ENCODE data around the gene ARPC5L. TPM values are rescaled to one million over a fixed set of nuclear protein-coding genes. Genes with fewer than 3 reads are reported as not detected.

ARPC5L gene
- total and polyA plus RNA-seq, 9 of the 15 experiments (the other 6 are each of a cell fraction or from before 2014, with no cell fraction given) = 25.4 to 113 (median 63.8) TPM

DNA sequence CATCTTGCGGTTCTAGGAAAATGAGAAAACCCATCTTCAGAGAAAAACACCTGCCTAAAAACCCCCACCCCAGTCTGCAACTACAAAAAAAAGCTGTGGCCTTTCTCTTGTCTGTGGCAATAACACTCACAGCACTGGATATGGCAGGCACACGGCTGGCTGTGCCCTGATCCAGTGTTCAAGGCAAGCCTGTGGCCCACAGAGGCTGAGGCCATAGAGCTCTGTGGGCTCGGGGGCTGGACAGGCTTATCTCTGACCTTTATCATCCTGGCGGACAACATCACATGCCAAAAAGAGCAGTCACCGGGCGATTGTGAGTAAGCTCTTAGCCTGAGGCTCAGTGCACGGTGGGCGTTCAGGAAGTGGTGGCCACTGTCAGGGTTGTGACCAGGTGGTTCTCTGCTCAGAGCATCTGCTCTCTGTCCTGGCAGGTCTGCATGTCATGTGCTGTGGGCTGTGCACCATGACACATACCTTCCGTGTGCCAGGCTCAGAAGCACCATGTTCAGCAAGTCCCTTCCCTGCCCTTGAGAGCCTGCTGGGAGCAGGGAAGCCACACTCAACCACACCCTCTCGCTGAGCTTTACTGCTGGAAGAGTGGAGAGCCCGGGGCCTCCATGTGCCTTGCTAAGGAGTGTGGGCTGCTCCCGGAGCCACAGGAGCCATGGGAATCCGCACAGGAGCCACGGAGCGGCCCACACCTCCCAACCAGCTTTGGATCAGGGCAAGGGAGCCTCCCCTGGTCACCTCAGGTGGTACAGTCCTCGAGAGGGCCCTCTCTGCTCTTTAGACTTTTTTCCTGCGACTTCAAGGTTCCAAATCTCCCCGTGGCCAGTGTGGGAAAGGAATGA is 43.3 kb upstream of the ARPC5L start (continued):
- TF ChIP-seq RBM14 (IDR thresholded peaks at IDR 0.05; ENCODE audit: borderline replicate concordance, insufficient read depth, low read depth, low read length) (no peak), HNRNPH1 (optimal IDR thresholded peaks at IDR 0.05; ENCODE audit: low read depth, low read length) (no peak), PHTF2 (CRISPR knock-in tag; IDR thresholded peaks at IDR 0.05) (no peak), DPF2 (IDR thresholded peaks at IDR 0.05) (peak; percentile 59), MAFF (IDR thresholded peaks at IDR 0.05; ENCODE audit: low read length) (no peak), MCM2 (IDR thresholded peaks at IDR 0.05; ENCODE audit: low read depth) (no peak), CREM (IDR thresholded peaks at IDR 0.05; ENCODE audit: low read depth) (peak; percentile 30; the same call in 1 of the 2 replicates), XRCC5 (IDR thresholded peaks at IDR 0.05; ENCODE audit: low read depth, low read length) (no peak), SOX6 (IDR thresholded peaks at IDR 0.05) (peak; percentile 33; the same call in 1 of the 2 replicates), ZFX (CRISPR knock-in tag; IDR thresholded peaks at IDR 0.05) (peak; percentile 26), CBFA2T3 (IDR thresholded peaks at IDR 0.05) (peak; percentile 18; the same call in 1 of the 2 replicates), SRSF9 (IDR thresholded peaks at IDR 0.05; ENCODE audit: borderline replicate concordance, low read depth, low read length) (no peak), GTF2F1 (IDR thresholded peaks at IDR 0.05; ENCODE audit: low read depth, low read length) (no peak), NR4A1 (CRISPR knock-in tag; IDR thresholded peaks at IDR 0.05) (no peak), NR4A1 (tag; IDR thresholded peaks at IDR 0.05) (peak; percentile 65; the same call in 1 of the 2 replicates), ZNF146 (CRISPR knock-in tag; IDR thresholded peaks at IDR 0.05; ENCODE audit: unreplicated experiment) (no peak), RAD21 (CRISPR knock-in tag; conservative IDR thresholded peaks at IDR 0.05 in 1 of 2, IDR thresholded peaks at IDR 0.05 in 1 of 2) (0 out of 4 replicates have a peak, but pooled peaks of 1 of the 2 experiments have one; percentile 9), PTTG1 (tag; IDR thresholded peaks at IDR 0.05; ENCODE audit: low read depth) (no peak), CTBP1 (IDR thresholded peaks at IDR 0.05; ENCODE audit: borderline replicate concordance) (peak; percentile 87; the same call in 1 of the 2 replicates), TSC22D4 (tag; IDR thresholded peaks at IDR 0.05) (no peak), ZNF507 (tag; conservative IDR thresholded peaks at IDR 0.05) (no peak)
- TF ChIP-seq, protein P1, sequence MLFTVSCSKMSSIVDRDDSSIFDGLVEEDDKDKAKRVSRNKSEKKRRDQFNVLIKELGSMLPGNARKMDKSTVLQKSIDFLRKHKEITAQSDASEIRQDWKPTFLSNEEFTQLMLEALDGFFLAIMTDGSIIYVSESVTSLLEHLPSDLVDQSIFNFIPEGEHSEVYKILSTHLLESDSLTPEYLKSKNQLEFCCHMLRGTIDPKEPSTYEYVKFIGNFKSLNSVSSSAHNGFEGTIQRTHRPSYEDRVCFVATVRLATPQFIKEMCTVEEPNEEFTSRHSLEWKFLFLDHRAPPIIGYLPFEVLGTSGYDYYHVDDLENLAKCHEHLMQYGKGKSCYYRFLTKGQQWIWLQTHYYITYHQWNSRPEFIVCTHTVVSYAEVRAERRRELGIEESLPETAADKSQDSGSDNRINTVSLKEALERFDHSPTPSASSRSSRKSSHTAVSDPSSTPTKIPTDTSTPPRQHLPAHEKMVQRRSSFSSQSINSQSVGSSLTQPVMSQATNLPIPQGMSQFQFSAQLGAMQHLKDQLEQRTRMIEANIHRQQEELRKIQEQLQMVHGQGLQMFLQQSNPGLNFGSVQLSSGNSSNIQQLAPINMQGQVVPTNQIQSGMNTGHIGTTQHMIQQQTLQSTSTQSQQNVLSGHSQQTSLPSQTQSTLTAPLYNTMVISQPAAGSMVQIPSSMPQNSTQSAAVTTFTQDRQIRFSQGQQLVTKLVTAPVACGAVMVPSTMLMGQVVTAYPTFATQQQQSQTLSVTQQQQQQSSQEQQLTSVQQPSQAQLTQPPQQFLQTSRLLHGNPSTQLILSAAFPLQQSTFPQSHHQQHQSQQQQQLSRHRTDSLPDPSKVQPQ (CRISPR knock-in tag; IDR thresholded peaks at IDR 0.05; ENCODE audit: borderline replicate concordance) = no peak
- TF ChIP-seq, protein P2, sequence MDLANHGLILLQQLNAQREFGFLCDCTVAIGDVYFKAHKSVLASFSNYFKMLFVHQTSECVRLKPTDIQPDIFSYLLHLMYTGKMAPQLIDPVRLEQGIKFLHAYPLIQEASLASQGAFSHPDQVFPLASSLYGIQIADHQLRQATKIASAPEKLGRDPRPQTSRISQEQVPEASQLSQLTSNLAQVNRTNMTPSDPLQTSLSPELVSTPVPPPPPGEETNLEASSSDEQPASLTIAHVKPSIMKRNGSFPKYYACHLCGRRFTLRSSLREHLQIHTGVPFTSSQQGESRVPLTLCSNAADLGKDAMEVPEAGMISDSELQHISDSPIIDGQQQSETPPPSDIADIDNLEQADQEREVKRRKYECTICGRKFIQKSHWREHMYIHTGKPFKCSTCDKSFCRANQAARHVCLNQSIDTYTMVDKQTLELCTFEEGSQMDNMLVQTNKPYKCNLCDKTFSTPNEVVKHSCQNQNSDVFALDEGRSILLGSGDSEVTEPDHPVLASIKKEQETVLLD (IDR thresholded peaks at IDR 0.05) = no peak
- TF ChIP-seq, protein P3, sequence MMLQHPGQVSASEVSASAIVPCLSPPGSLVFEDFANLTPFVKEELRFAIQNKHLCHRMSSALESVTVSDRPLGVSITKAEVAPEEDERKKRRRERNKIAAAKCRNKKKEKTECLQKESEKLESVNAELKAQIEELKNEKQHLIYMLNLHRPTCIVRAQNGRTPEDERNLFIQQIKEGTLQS (IDR thresholded peaks at IDR 0.05) = peak; percentile 63
- TF ChIP-seq, protein P3 (CRISPR knock-in tag; conservative IDR thresholded peaks at IDR 0.05) = no peak
